ENCODE results near the gene SLC9C2. TPM values are rescaled to one million over a fixed set of nuclear protein-coding genes. Genes with fewer than 3 reads are reported as not detected.

The SLC9C2 gene
- total RNA-seq, 4 donors from 2014 or later, result 0.21 TPM; not detected in 3

- H3K4me1 ChIP-seq, result no peaks in the 10 kb centered on the region
- peaks cover 7 to 63% (median 13%) of the 10 kb centered on the region in 3 donors for H3K36me3 ChIP-seq
- no peaks in the 10 kb centered on the region for H3K27me3 ChIP-seq
- DNase-seq (ENCODE audit: low spot score in 2 of 2), result no peak
- H3K9me3 ChIP-seq, result no peaks in the 10 kb centered on the region
- H3K27ac ChIP-seq, result no peak overlapping the region
- no peak overlapping the region for H3K4me3 ChIP-seq
- TF ChIP-seq POLR2A (IDR thresholded peaks at IDR 0.05) (no peak), EP300 (IDR thresholded peaks at IDR 0.05) (no peak)
- TF ChIP-seq, protein P1, sequence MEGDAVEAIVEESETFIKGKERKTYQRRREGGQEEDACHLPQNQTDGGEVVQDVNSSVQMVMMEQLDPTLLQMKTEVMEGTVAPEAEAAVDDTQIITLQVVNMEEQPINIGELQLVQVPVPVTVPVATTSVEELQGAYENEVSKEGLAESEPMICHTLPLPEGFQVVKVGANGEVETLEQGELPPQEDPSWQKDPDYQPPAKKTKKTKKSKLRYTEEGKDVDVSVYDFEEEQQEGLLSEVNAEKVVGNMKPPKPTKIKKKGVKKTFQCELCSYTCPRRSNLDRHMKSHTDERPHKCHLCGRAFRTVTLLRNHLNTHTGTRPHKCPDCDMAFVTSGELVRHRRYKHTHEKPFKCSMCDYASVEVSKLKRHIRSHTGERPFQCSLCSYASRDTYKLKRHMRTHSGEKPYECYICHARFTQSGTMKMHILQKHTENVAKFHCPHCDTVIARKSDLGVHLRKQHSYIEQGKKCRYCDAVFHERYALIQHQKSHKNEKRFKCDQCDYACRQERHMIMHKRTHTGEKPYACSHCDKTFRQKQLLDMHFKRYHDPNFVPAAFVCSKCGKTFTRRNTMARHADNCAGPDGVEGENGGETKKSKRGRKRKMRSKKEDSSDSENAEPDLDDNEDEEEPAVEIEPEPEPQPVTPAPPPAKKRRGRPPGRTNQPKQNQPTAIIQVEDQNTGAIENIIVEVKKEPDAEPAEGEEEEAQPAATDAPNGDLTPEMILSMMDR (IDR thresholded peaks at IDR 0.05), result no peak
- WGBS, 2 donors, result 98 to 100% methylated on average over 2 of the region's 2 CpGs
These were observed 111.4 kb downstream of the SLC9C2 start for GRCh38 chr1:173491508-173491907.

GRCh38 chr1:173489929-173490328 is 112.9 kb downstream of the SLC9C2 start:
- 91 to 96% methylated on average over 3 of the region's 3 CpGs for WGBS, 2 donors
- DNase-seq (ENCODE audit: low spot score in 2 of 2), result no peak
- Histone ChIP-seq H3K36me3 (peaks cover 13 to 78% (median 22%) of the 10 kb centered on the region in 3 donors), H3K9me3 (no peaks in the 10 kb centered on the region), H3K4me3 (no peak overlapping the region), H3K4me1 (no peaks in the 10 kb centered on the region), H3K27ac (no peak overlapping the region), H3K27me3 (no peaks in the 10 kb centered on the region)
- no peak for TF ChIP-seq POLR2A (IDR thresholded peaks at IDR 0.05)
- TF ChIP-seq, protein P1 (IDR thresholded peaks at IDR 0.05), result no peak

- H3K4me3 ChIP-seq, result no peak overlapping the region
- no peaks in the 10 kb centered on the region for H3K9me3 ChIP-seq
- DNase-seq (ENCODE audit: low spot score in 2 of 2), result no peak
- H3K4me1 ChIP-seq, result no peaks in the 10 kb centered on the region
- peaks cover 13 to 86% (median 22%) of the 10 kb centered on the region in 3 donors for H3K36me3 ChIP-seq
- 85 to 86% methylated on average over 5 of the region's 5 CpGs for WGBS, 2 donors
- no peaks in the 10 kb centered on the region for H3K27me3 ChIP-seq
- TF ChIP-seq EP300 (IDR thresholded peaks at IDR 0.05) (no peak), POLR2A (IDR thresholded peaks at IDR 0.05) (no peak)
- TF ChIP-seq, protein P1 (IDR thresholded peaks at IDR 0.05), result no peak
- H3K27ac ChIP-seq, result no peak overlapping the region
These were observed 113.7 kb downstream of the SLC9C2 start for GRCh38 chr1:173489149-173489600.

DNA sequence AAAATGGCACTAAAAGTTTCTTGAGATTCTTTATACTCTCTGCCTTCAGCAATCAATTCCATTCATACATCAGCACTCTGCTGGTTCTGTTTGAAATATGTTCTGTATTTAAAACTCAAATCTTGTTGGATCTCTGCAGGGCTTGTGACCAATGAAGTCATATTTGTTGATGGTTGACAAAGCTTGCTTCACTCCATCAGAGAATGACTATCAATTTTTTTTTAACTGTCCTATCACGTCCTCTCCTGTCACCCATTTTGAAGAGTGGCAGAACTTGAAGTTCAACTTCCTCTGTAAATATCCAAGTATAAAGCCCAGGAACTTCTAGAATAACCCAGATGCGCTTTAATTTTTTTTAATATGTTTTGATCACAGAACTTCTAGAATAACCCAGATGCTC is 114.9 kb downstream of the SLC9C2 start:
- no peak for DNase-seq (ENCODE audit: low spot score in 2 of 2)
- H3K4me1 ChIP-seq, result no peaks in the 10 kb centered on the region
- no peak overlapping the region for H3K4me3 ChIP-seq
- WGBS, 2 donors, result 88 to 94% methylated on average over 2 of the region's 2 CpGs
- H3K27me3 ChIP-seq, result no peaks in the 10 kb centered on the region
- H3K9me3 ChIP-seq, result no peaks in the 10 kb centered on the region
- H3K36me3 ChIP-seq, result peaks cover 13 to 94% (median 28%) of the 10 kb centered on the region in 3 donors
- no peak overlapping the region for H3K27ac ChIP-seq
- no peak for TF ChIP-seq EP300 (IDR thresholded peaks at IDR 0.05)
- TF ChIP-seq POLR2A (IDR thresholded peaks at IDR 0.05), result no peak
- TF ChIP-seq, protein P1 (IDR thresholded peaks at IDR 0.05), result no peak

DNA sequence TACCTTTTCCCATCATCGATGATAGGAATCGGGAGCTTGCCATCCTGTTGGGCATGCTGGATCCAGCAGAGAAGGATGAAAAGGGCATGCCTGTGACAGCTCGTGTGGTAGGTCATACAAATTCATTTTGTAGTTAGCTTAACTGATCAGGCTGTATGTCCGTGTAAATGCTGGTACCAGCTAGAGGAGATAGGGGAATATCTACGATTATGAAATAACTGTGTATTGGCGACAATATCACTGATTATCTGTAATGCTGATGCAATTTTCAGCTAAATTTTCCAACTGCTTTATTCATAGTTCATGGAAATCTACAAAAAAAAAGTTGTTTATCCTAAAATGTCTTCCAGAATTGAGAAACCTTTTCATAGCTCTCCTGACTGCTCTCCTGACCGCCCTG is 117.5 kb downstream of the SLC9C2 start:
- Histone ChIP-seq H3K27me3 (no peaks in the 10 kb centered on the region), H3K27ac (no peak overlapping the region), H3K4me3 (no peak overlapping the region), H3K4me1 (peaks cover 0 to 9% (median 2%) of the 10 kb centered on the region in 4 donors), H3K36me3 (peaks cover 19 to 98% (median 42%) of the 10 kb centered on the region in 3 donors), H3K9me3 (no peaks in the 10 kb centered on the region)
- TF ChIP-seq, protein P1 (IDR thresholded peaks at IDR 0.05), result no peak
- TF ChIP-seq EP300 (IDR thresholded peaks at IDR 0.05) (no peak), POLR2A (IDR thresholded peaks at IDR 0.05) (no peak)
- no peak for DNase-seq (ENCODE audit: low spot score in 2 of 2)
- 92 to 97% methylated on average over 7 of the region's 7 CpGs for WGBS, 2 donors
